ENCODE results near the gene HNRNPLL. TPM values are rescaled to one million over a fixed set of nuclear protein-coding genes. Genes with fewer than 3 reads are reported as not detected.
"Not testable (repeated sequence)": the region's sequence is repeated elsewhere in the genome, so short reads cannot be mapped to it uniquely, and the experiment has no call there.

The HNRNPLL gene
- total RNA-seq, 1 experiment from 2014 or later: 42.8 TPM

DNA sequence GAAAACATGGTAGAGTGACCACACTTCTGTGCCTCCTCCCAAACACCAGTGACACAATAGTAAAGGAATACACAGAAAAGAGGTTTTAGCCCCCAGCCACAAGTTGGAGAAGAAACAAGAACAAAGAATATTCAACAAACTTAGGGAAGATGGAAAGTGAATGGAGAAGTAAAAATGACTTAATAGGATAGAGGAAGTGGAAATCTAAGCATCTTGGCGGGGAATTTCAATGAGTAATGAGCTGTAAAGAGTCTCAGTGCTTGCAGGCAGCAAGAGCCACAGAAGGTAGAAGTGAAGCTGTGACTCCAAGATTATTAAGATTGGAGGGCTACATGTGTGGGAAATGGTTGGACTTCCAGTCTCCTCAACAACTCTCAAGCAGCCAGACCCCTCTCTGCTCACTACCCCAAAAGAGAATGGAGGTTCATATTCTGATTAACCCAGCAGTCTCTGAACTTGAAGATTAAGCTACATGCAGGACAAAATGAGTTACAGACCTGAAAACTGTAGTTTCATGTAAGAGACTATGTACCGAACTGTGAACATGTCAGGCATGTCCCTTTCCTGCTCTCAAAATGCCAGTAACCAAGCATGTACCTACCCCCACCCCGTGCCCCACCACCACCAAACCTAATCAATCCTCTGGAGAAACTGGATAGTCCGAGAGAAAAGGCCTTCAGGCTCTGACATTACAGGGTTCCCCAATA lies 16.9 kb upstream of the HNRNPLL start:
- peak; percentile 42 for DNase-seq (ENCODE audit: low read depth)

DNA sequence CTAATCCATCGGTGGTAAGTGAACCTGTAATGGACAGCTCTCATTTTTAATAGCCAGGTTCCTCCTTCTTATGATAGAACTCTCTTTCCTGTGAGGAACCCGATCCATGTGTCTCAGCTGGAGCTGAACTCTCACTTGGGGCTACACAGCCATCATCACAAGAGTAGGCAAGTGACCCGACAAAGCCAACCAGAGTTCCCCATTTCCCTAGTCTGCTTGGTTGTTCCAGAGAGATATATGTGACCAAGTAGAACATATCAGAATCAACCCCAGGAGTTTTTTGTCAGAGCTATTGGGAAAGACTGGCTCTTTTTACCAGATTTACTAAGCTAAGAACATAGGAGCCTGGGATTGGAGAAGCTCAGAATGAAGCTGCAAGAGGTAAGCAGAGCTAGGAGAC lies 14.6 kb upstream of the HNRNPLL start:
- DNase-seq (ENCODE audit: low read depth): no peak

DNA sequence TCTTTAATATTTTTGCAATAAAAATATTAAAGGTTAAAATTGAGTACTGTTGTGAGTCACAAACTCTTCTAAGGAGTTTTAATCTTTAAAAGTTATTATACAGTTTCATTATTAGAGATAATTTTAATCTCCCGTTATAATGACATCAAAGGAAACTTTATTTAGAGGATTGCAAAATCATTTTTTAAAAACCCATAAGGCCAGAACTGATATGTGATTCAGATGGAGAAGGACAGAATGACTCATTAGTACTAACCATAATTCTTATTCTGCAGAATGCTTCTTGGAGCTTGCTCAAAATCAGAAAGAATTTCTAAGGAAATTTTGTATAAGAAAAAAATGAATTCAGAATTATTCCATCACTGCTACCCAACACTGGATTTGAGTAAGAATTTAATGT lies 12.5 kb upstream of the HNRNPLL start:
- DNase-seq (ENCODE audit: low read depth): no peak

DNA sequence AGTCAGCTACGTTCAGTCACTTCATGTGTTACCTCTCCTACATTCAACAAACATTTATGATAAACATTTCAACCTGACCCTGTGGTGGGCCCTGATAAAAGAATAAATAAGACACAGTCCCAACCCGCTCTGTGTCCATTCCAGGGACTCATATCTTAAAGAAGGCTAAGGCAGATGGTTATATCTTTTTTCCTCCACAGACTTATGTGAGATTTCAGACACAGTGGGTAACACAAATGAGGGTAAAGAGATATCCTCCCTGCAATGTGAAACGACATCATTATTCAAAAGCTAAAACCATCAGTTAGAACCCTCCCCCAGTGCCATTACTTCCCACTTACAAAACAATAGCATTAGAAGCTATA lies 11.1 kb upstream of the HNRNPLL start:
- no peak for DNase-seq (ENCODE audit: low read depth)

DNA sequence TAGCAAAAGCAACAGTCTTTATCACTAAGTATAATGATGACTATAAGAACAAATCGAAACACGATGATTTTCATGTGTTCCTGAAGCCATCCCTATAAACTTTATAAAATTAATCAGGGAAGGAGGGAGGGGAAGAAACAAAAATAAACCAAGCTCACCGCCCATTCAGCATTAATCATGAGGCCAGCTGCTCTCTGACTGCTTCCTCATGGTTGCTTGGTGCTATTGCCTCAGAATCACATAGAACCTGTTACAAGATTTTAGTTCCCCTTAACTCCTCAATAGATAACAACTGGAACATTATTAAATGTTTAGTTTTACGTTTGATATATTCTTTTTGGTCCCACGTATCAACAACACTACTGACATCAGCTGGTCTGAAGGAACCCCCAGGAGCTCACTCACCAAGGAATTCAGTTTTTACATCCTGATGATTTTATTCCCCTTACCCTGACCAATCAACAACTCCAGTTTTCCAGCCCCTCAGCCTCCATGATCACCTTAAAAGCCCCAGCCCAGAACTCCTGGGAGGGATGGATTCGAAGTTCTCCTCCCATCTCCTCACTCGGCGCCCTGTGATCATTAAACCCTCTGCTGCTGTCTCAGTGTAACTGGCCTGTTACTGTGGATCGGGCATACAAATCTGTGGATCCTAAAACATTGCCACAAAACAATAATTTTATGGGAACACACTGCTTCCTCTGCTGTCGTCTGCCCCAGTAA lies 10.6 kb upstream of the HNRNPLL start:
- DNase-seq (ENCODE audit: low read depth): no peak

DNA sequence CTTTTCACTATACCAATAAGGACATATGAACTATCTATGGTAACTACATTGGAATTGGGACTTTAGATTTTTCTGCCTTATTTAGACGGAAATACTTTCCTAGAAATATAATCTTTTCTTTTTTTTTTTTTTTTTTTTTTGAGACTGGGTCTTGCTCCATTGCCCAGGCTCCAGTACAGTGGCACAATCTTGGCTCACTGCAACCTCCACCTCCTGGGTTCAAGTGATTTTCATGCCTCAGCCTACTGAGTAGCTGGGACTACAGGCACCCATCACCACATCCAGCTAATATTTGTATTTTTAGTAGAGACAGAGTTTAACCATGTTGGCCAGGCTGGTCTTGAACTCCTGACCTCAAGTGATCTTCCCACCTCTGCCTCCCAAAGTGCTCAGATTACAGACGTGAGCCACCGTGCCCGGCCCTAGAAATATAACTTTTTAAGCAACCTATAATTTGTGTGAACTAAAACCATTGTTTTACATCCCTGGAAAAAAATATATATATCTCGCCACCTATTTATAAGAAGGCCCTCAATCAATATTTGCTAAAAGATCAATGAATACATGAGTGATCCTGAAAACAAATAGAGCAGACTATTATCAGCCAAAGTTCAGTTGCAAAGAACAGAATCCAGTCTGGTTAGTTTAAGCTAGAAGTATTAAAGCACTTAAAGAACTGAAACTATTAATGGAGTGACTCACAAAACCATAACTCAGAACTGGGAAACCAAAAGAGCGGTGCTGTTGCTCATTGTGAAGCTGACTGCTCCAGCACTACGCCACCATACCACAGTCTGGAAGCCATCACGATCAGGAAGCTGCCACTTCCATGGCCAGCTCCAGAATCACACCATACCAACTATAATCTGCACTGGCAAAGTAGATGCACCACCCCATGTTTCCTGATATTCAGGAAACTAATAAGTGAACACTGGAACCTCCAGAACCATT lies 8.4 kb upstream of the HNRNPLL start:
- DNase-seq (ENCODE audit: low read depth): peak; percentile 69

DNA sequence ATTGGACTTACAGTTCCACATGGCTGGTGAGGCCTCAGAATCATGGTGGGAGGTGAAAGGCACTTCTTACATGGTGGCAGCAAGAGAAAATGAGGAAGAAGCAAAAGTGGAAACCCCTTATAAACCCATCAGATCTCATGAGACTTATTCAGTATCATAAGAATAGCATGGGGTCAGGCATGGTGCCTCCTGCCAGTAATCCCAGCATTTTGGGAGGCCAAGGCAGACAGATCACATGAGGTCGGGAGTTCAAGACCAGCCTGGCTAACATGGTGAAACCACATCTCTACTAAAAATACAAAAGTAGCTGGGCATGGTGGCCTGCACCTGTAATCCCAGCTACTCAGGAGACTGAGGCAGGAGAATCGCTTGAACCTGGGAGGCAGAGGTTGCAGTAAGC lies 6.5 kb upstream of the HNRNPLL start:
- not testable (repeated sequence) for DNase-seq (ENCODE audit: low read depth)

DNA sequence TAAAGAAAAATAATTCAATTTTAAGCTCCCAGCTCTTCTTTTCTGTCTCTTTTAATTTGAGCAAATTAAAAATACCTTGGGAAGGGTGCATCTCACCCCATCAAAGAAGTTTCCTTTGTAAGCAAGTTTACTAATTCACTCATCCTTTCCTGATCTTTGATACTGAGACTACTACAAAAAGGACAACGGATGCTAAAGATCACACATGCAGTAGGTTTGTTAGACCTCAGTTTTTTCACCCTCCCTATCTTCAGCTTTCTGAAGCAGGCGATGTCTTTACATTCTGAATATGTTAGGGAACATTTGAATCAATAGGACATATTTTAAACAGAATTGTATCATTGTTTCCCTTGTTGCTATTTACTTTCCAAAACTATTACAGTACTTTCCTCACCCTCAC lies 6.0 kb upstream of the HNRNPLL start:
- no peak for DNase-seq (ENCODE audit: low read depth)

DNA sequence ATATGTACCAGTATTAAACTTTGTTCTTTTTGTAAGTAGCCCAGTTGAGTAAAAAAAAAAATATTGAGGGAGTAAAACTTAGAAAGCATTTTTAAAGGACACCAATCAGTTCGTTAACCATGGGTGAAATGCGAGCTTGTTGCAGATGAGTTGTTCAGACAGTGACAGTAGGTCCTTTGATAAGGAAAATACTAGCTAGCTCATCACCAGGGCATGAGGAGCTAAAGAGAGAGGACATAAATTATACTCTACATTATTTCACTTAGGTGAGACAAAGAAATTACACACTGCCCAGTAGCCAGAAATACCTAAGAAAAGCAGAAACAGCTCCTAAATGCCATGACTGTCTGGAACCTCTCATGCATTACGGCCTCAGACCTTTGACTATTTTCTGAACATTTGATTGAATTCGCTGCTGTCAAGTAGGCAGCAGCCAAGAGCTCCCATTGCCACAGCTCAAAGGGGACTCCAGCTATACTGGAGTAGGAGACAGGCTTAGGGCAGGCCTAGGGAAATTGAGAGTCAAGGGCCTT lies 2.6 kb upstream of the HNRNPLL start:
- no peak for DNase-seq (ENCODE audit: low read depth)

DNA sequence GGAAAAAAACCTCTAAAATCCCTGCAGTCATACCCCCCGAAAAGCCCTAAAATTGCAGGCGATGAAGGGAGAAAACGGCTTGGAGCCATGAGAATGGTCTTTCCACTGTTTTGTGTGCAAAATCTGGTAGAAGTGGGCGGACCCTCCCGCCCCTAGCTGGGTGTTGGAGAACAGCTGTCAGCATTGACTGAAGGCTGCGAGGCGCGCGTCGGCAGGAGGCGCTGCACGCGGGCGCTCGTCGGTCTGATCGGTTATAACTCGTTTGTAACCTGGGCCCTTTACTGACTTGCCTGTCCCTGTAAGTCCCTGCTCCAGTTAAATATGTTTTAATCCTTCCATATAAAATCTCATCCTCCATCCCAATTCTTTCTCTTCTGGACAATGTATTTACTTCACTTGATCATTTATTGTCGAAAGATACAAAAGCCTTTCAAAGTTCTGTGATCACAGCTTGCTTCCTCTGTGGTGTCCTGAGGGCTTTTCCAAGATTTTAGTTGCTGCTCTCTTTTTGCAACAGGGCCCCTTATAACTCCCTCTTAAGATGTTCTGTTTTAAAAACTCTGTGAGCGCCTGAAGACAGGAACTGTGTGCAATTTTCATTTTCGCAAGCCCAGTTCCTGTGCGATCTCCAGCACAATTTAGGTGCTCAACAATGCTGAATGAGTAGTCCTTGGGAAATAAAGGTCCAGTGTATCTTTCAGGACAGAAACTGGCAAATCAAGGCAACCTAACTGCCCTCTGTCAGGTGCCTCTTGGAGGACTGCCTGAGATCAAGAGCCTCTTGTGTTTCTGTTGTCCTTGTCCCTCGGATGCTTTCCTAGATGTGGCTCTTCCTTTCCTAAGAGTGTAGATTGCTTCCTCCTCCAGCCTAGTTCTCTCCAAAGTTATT lies 918 bp upstream of the HNRNPLL start:
- DNase-seq (ENCODE audit: low read depth): peak; percentile 78

DNA sequence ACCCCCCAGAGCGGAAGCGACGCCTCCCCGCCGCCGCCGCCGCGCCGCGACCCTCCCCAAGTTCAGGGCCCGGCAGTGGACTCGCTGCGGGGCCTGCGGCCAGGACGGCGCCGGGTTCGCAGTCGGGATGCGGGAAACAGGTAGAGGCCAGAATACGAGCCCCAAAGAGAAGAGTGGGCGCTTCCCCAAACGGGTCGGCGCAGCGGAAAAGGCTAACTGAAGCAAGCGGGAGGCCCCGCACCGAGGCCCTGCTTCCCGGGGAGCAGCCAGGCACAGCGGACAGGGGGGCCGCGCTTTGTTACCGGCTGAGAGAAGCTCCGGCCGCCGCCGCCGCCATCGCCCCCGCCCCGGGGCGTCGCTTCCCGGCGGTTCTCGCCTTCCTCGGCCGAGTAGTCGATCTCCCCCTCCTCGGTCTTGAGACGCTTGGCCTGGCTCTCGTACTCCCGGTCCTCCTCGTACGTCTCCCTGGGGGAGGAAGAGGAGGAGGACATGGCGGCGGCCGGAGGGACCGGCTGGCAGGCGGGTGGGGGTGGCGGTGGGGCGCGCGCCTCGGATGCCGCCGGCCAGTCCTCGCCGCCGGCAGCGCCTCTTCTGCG lies 494 bp downstream of the HNRNPLL start:
- peak; percentile 24 for DNase-seq (ENCODE audit: low read depth)

DNA sequence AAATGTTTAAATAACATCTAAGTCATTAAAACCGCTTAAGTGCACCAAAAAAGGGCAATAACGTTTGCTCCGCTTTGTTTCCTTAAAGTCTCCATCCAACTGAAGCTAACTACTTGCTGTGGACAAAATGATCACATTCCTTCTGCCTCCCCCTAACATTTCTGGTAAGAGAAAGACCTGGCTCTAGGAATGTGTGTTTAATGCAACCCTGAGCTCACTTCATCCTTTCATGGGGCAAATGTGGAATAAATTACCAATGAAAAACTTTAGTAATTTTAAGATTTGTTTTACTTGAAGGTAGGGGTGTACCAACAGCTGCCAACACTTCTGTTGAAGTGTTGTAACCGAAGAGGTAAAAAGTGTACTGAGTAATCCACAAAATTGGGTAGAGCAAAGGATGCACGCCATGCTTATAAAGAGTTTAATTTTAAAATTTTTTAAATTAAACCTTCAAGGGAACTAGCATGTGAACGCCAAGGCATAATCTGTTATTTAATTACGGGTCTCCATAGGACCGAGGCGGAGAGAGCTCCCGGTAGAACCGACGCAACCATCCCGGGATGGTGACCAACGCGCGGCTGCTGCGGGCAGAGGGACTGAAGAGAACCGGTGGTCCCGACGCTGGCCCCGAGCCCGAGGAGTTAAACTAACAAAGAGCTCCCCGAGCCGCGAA lies 1.1 kb downstream of the HNRNPLL start:
- DNase-seq (ENCODE audit: low read depth): peak; percentile 54

DNA sequence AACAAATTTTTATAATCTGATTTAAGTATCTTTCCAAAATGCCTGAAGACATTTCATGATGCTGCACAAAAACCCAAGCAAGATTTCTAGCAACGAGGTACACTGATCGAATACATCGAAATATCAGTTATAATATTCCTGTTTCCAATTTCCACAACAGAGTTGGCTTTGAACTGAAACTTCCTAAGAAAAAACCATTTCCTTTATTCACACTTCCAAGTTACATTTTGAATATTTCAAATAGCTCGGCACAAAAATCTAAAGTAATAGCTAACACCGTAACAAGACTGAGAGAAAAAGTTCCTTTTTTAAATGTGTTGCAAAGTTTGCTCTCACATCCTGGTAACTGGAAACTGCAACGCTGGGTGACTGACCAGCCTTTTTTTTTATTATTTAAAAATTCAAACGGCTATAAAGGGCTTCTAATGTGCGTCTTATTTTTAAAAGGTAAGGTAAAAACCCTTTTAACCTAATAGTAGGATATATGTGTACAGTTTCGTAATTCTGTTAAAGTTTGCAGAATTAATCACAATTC lies 1.7 kb downstream of the HNRNPLL start:
- DNase-seq (ENCODE audit: low read depth): no peak

DNA sequence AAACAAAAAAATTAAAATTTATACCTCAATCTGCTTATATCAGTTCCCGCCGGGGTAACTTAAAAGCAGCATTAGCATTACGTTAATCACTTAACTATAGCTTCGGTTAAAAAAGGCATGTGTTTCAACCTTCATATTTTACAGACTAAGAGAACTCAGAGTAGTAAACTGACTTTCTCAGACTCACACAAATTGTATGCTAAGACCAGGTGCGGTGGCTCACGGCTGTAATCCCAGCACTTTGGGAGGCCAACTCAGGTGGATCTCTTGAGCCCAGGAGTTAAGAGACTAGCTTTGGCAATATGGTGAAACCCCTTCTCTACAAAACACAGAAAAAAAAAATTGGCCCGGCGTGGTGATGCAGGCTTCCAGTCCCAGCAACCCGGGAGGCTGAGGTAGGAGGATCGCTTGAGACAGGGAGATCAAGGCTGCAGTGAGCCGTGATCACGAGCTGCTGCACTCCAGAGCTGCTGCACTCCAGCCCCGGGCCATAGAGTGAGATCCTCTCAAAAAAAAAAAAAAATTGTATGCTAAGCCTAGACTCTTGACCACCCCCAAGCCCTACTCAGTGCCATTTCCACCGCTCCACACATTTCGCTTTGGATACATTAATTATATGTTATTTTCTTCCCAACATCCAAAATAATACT lies 2.4 kb downstream of the HNRNPLL start:
- no peak for DNase-seq (ENCODE audit: low read depth)

DNA sequence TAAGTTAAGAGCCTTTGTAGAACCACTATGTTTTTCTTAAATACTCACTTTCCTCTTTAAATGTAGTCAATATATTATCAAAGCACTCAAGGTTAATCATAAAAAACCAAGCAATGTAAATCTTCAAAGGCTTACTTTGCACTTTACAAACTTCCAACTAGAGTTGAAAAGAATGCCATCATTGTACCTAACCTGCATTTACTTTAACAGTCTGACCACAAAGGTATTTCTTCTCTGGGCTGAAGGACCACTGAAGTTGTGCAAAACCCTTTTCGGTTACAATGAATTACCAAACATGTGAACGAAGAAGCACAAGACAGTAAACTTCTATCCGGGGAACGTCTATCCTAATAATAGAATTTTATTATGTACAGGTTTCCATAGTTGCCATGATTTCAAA lies 3.0 kb downstream of the HNRNPLL start:
- DNase-seq (ENCODE audit: low read depth): no peak

DNA sequence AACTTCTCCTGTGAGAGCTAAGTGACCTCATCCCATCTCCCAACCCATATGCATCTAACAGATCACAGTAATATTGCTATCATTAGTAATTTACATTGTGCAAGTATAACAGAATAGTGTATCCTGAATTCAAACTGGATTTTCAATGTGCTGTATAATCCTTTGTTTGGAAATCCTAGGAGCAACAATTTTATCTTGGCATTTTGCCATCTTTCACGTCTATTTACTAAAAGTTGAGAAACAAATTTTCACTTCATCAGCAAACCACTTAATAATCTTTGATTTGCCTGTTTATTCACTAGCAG lies 3.8 kb downstream of the HNRNPLL start:
- DNase-seq (ENCODE audit: low read depth): no peak

DNA sequence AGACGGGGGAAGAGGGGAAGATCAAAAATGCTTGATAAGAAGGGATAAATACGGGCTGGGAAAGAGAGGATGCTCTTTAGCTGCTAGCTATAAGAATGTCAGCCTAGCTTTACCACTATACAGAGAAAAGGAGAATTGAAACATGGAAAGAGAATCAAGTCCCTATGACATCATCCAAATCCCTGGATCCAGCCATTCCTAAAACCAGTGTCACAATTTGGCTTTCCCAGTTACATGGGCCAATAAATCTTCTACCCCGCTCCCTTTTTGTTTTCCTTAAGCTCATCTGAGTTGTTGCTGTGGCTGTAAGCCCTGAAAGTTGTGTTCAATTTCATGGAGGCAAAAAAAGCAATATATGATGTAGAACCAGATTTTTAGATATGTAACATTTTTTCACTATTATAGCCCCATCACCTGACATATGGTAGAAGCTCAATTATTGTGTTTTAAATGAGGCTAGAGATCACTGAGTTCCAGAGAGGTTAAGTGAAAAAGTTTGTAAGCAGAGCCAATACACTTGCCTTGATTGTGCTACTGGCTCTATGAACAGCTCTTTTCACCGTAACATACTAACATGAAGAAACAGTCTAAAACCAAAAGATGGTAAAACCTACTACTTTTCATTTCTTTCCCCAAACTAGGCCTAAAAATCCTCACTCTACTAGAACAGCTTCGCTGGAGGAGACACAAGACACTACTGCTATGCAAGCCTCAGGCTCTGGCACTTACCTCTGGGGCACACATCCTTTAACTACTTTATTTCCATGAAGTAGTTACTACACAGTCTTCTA lies 4.3 kb downstream of the HNRNPLL start:
- DNase-seq (ENCODE audit: low read depth): no peak

DNA sequence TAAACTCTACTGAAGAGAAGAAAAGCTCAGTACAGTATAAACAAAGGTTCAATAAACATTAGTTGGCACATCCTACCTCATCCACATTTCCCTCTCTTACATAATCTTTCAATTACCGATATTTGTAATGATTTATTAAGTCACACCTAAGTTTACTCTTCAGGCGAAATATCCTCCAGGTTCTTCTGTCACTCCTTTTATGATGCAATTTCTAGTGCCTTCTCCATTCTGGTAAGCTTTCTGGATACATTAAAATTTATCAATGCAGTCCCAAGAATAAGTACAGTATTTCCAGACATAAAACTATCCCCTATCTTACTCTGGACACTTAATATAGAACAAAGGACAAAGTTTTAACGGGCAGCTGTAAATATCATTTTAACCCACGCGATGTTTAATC lies 5.6 kb downstream of the HNRNPLL start:
- no peak for DNase-seq (ENCODE audit: low read depth)

DNA sequence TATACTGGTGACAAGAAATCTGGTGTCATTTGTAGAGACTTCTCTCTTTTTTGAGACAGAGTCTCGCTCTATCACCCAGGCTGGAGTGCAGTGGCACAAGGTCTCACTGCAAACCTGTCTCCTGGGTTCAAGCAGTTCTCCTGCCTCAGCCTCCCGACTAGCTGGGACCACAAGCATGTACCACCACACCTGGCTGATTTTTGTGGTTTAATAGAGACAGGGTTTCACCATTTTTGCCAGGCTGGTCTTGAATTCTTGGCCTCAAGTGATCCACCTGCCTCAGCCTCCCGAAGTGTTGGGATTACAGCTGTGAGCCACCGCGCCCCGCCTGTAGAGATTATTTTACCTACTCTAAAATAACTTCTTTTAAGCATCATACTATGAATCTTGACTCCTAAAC lies 6.5 kb downstream of the HNRNPLL start:
- no peak for DNase-seq (ENCODE audit: low read depth)
